ENCODE measurements around the gene RFT1. TPM values are rescaled to one million over a fixed set of nuclear protein-coding genes. Genes with fewer than 3 reads are reported as not detected.

RFT1 gene
- total RNA-seq, 4 donors from 2014 or later, result 8.3 to 19.7 (median 10.2) TPM

- peaks cover 13% of the 10 kb centered on the region for H3K4me1 ChIP-seq
- H3K27me3 ChIP-seq, result no peaks in the 10 kb centered on the region
- 66% methylated on average over 3 of the region's 3 CpGs for WGBS
- H3K9me3 ChIP-seq, result no peaks in the 10 kb centered on the region
- H3K27ac ChIP-seq, result no peak overlapping the region
- no peaks in the 10 kb centered on the region for H3K36me3 ChIP-seq
- no peak for TF ChIP-seq POLR2A (IDR thresholded peaks at IDR 0.05)
- no peak for TF ChIP-seq POLR2AphosphoS5 (IDR thresholded peaks at IDR 0.05)
- TF ChIP-seq EP300 (IDR thresholded peaks at IDR 0.05), result no peak
- no peak for TF ChIP-seq CTCF (IDR thresholded peaks at IDR 0.05)
- no peak overlapping the region for H3K4me3 ChIP-seq
- DNase-seq (ENCODE audit: low spot score in 2 of 2), result peak; percentile 47 to 51
Measured at GRCh38 chr3:53075743-53076140, 54.5 kb downstream of the RFT1 start.

- Histone ChIP-seq H3K27me3 (no peaks in the 10 kb centered on the region), H3K4me1 (peaks cover 13% of the 10 kb centered on the region), H3K9me3 (no peaks in the 10 kb centered on the region), H3K27ac (no peak overlapping the region), H3K36me3 (no peaks in the 10 kb centered on the region), H3K4me3 (no peak overlapping the region)
- WGBS, result 68% methylated on average over 6 of the region's 9 CpGs
- DNase-seq (ENCODE audit: low spot score in 2 of 2), result peak; percentile 40 to 65
- TF ChIP-seq POLR2AphosphoS5 (IDR thresholded peaks at IDR 0.05) (no peak), POLR2A (IDR thresholded peaks at IDR 0.05) (no peak), CTCF (IDR thresholded peaks at IDR 0.05) (no peak), EP300 (IDR thresholded peaks at IDR 0.05) (no peak)
Measured at GRCh38 chr3:53074761-53075742, 55.2 kb downstream of the RFT1 start.

- Histone ChIP-seq H3K36me3 (no peaks in the 10 kb centered on the region), H3K27me3 (no peaks in the 10 kb centered on the region), H3K4me1 (peaks cover 13% of the 10 kb centered on the region), H3K27ac (no peak overlapping the region), H3K9me3 (no peaks in the 10 kb centered on the region), H3K4me3 (no peak overlapping the region)
- 100% methylated on average over 1 of the region's 1 CpG for WGBS
- TF ChIP-seq POLR2A (IDR thresholded peaks at IDR 0.05) (no peak), EP300 (IDR thresholded peaks at IDR 0.05) (no peak), CTCF (IDR thresholded peaks at IDR 0.05) (no peak), POLR2AphosphoS5 (IDR thresholded peaks at IDR 0.05) (no peak)
- DNase-seq (ENCODE audit: low spot score in 2 of 2), result peak; percentile 56 to 57
Measured at GRCh38 chr3:53074366-53074696, 55.9 kb downstream of the RFT1 start.

- DNase-seq (ENCODE audit: low spot score in 2 of 2), result peak in 1 of 2 donors; percentile 62
- Histone ChIP-seq H3K27me3 (no peaks in the 10 kb centered on the region), H3K4me1 (peaks cover 13% of the 10 kb centered on the region), H3K27ac (no peak overlapping the region), H3K4me3 (peak overlapping the region; percentile 62), H3K36me3 (no peaks in the 10 kb centered on the region), H3K9me3 (no peaks in the 10 kb centered on the region)
- TF ChIP-seq CTCF (IDR thresholded peaks at IDR 0.05), result no peak
- TF ChIP-seq EP300 (IDR thresholded peaks at IDR 0.05), result no peak
- TF ChIP-seq POLR2A (IDR thresholded peaks at IDR 0.05), result no peak
- TF ChIP-seq POLR2AphosphoS5 (IDR thresholded peaks at IDR 0.05), result no peak
- 41% methylated on average over 17 of the region's 17 CpGs for WGBS
Measured at GRCh38 chr3:53073553-53074365, 56.5 kb downstream of the RFT1 start.
